Immature natural killer cell (primary cell): ENCODE results near the gene TEX14. TPM values are rescaled to one million over a fixed set of nuclear protein-coding genes. Genes with fewer than 3 reads are reported as not detected.
"Not testable (repeated sequence)": the region's sequence is repeated elsewhere in the genome, so short reads cannot be mapped to it uniquely, and the experiment has no call there.

Source experiments
- DNase-seq, 3 donors: peaks; one replicate each; pipeline ENCODE4 v3.0.0; 2022; ENCODE audit warnings: mixed read lengths in 1 of 3
- H3K27ac Mint-ChIP-seq, 6 donors: one replicate each; pipeline ENCODE4 v1.8.0; 2020; ENCODE audit warnings: mixed read lengths in 6 of 6, mild to moderate bottlenecking in 5 of 6, inconsistent platforms in 4 of 6, moderate library complexity in 3 of 6
- H3K27me3 Mint-ChIP-seq, 3 donors: one replicate each; pipeline ENCODE4 v1.8.0; 2020 to 2021; ENCODE audit warnings: low read depth in 3 of 3, mild to moderate bottlenecking in 3 of 3, mixed read lengths in 3 of 3, moderate library complexity in 3 of 3, inconsistent platforms in 1 of 3
- H3K36me3 Mint-ChIP-seq, 3 donors: one replicate each; pipeline ENCODE4 v1.8.0; 2020; ENCODE audit warnings: mixed read lengths in 3 of 3, inconsistent platforms in 2 of 3, mild to moderate bottlenecking in 2 of 3
- H3K4me1 Mint-ChIP-seq, 2 donors: one replicate each; pipeline ENCODE4 v1.8.0; 2020; ENCODE audit warnings: inconsistent platforms in 2 of 2, mild to moderate bottlenecking in 2 of 2, mixed read lengths in 2 of 2, moderate library complexity in 1 of 2
- H3K4me3 Mint-ChIP-seq, 5 donors: one replicate each; pipeline ENCODE4 v1.8.0; 2020; ENCODE audit warnings: mild to moderate bottlenecking in 5 of 5, mixed read lengths in 5 of 5, inconsistent platforms in 3 of 5, moderate library complexity in 3 of 5
- H3K9me3 Mint-ChIP-seq, 6 donors: one replicate each; pipeline ENCODE4 v1.8.0; 2020; ENCODE audit warnings: mild to moderate bottlenecking in 6 of 6, mixed read lengths in 6 of 6, inconsistent platforms in 4 of 6, moderate library complexity in 3 of 6
- polyA plus RNA-seq, 3 donors: library from polyadenylated mRNA; unstranded; fragments of 300-500 nt; fragmentation: Illumina TruSeq; gene quantifications; one replicate each; pipeline ENCODE4 v1.2.3, GENCODE V29; 2021

Gene TEX14
- polyA plus RNA-seq, 3 donors from 2014 or later: not detected

DNA sequence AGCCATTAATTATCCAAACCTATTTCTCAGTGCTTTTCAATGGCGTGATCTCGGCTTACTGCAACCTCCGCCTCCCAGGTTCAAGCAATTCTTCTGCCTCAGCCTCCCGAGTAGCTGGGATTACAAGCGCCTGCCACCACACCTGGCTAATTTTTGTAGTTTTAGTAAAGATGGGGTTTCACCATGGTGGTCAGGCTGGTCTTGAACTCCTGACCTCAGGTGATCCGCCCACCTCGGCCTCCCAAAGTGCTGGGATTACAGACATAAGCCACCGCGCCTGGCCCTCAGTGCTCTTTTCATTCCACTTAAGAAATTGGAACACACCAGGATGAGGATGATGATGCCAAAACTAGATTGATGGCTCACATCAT, 32.1 kb downstream of the TEX14 start:
- peak overlapping the region; percentile 98 to 100 (median 99) for H3K27ac Mint-ChIP-seq

DNA sequence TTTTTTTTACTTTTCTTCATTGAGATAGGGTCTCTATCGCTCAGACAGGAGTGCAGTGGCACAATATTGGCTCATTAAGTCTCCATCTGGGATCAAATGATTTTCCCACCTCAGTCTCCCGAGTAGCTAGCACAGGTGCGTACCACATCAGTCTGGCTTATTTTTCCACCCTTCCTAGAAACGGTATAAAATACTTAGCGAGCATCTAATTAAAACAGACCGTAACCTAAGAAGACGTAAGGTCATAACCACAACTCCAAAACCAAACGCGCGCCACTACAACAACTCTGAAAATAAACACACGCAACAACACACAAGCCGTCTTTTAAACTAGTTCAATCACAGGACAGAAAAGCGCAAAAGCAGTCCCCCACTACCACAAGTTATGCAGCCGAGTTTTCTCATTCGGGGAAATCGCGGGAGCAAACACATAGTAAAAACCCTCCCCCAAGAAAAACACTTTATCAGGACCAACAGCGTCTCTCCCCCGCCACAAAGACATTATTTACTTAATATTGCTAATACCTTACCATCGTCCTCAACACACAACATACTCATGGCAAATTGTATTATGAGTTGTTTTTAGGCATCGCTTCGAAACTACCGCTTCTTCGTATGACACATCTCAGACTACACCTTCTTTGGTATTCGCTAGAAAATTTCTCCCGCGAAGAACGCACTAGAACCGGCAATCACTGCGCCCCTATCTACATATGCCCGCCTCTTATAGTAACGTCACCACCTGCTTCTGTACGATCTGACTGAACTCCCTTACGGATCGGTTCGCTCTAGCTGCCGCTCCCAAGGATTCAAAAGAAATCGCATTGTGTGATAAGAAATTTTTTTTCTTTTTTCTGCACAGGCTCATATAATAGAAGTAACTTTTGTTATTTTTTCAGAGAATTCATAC, 32.8 kb downstream of the TEX14 start:
- H3K27me3 Mint-ChIP-seq: peaks cover 7 to 18% (median 8%) of the 10 kb centered on the region in 3 donors
- H3K4me1 Mint-ChIP-seq: peaks cover 19 to 24% of the 10 kb centered on the region in 2 donors
- peak overlapping the region; percentile 98 to 100 (median 99) for H3K27ac Mint-ChIP-seq
- no peaks in the 10 kb centered on the region for H3K36me3 Mint-ChIP-seq
- H3K9me3 Mint-ChIP-seq: no peaks in the 10 kb centered on the region
- H3K4me3 Mint-ChIP-seq: peak overlapping the region; percentile 85 to 92 (median 87)
- DNase-seq: peak; percentile 86 to 92 (median 88)

More for the DNA sequence above, 32.1 kb downstream of the TEX14 start:
- Mint-ChIP-seq H3K4me3 (peak overlapping the region; percentile 85 to 92 (median 87)), H3K27me3 (peaks cover 7 to 18% (median 8%) of the 10 kb centered on the region in 3 donors), H3K4me1 (peaks cover 19 to 24% of the 10 kb centered on the region in 2 donors)
- not testable (repeated sequence) for H3K9me3 Mint-ChIP-seq, DNase-seq, H3K36me3 Mint-ChIP-seq

DNA sequence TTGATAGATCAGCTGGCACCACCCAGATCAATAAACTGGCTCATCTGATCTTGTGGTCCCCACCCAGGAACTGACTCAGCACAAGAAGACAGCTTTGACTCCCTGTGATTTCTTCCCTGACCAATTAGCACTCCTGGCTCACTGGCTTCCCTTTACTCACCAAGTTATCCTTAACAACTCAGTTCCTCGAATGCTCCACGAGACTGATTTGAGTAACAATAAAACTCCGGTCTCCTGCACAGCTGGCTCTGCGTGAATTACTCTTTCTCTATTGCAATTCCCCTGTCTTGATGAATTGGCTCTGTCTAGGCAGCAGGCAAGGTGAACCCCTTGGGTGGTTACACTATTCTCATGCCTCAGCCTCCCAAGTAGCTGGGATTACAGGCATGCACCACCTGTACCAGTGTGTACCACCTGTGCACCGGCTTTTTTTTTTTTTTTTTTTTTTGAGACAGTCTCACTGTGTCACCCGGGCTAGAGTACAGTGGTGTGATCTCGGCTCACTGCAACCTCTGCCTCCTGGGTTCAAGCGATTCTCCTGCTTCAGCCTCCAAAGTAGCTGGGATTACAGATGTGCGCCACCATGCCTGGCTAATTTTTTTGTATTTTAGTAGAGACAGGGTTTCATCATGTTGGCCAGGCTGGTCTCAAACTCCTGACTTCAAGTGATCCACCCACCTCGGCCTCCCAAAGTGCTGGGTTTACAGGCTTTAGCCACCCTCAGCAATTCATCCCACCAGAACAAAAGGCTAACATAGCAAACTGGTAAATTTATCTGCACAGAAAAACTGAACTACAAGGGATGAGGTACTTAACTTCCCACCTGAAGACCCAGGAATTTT, 33.7 kb downstream of the TEX14 start:
- not testable (repeated sequence) for DNase-seq, H3K9me3 Mint-ChIP-seq
- H3K4me3 Mint-ChIP-seq: peak overlapping the region; percentile 85 to 92 (median 87)

DNA sequence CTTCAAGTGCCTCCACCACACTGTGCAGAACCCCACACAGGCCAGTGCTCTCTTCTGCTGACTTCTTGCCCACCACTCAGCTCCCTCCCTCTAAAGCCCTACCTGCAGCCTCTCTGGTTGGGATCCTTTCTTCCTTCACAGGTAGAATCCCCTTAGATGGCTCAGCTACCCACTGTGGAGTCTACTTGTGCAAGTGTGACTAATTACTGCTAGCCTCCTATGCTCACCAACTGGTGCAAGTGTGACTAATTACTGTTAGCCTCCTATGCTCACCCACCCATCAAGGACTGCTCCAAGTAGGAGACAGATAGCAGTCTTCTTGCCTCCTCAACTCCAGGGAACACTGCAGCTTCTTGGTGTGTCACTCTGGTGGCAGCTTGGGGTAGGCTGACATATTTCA, 43.6 kb downstream of the TEX14 start:
- Mint-ChIP-seq H3K27ac (peak overlapping the region in 1 of 6 donors; percentile 29), H3K9me3 (no peaks in the 10 kb centered on the region), H3K4me1 (no peaks in the 10 kb centered on the region), H3K36me3 (no peaks in the 10 kb centered on the region), H3K4me3 (no peak overlapping the region), H3K27me3 (peaks cover 0 to 6% (median 0%) of the 10 kb centered on the region in 3 donors)
- no peak for DNase-seq

More for the DNA sequence above, 33.7 kb downstream of the TEX14 start:
- Mint-ChIP-seq H3K27me3 (peaks cover 7 to 18% (median 8%) of the 10 kb centered on the region in 3 donors), H3K27ac (peak overlapping the region; percentile 98 to 100 (median 99)), H3K4me1 (peaks cover 19 to 24% of the 10 kb centered on the region in 2 donors)
- H3K36me3 Mint-ChIP-seq: not testable (repeated sequence)

DNA sequence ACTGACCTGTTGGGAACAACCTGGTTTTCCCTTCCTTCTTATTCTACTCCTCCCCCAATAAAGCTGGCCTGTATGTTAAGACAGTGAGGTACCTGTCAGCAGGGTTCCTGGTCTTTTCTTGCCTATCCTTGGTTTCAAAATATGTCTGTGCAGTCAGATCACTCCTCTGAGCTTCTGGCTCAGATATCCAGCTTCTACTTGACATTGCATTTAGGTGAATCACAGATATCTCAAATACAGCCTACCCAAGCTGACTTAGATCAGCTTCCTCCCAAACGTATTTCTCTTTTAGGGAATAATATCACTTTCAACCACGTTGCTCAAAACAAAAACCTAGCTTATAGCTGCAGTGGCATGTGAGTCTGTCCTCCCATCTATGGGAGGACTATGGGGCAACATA, 48.7 kb downstream of the TEX14 start:
- Mint-ChIP-seq H3K4me3 (no peak overlapping the region), H3K27ac (no peak overlapping the region), H3K9me3 (no peaks in the 10 kb centered on the region), H3K4me1 (no peaks in the 10 kb centered on the region), H3K27me3 (peaks cover 0 to 8% (median 7%) of the 10 kb centered on the region in 3 donors), H3K36me3 (no peaks in the 10 kb centered on the region)
- no peak for DNase-seq

DNA sequence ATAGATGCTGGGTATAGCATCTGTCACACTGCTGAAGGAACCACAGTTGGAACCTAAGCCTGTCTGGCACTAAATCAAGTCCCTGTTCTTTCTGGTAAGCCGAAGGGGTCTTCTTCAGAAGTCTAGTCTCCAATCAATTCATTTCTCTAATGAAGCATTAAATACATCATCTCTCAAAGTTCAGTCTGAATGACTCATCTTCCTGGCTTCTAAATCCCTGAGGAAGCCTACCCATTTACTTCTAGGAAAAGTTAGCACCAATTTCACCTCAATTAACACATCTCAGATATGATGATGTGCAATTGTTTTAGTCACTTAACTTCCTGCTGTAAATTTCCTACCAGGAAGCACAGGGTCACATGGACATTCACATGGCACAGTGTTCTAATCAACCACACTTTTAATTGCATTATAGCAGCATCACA, 49.9 kb downstream of the TEX14 start:
- Mint-ChIP-seq H3K36me3 (no peaks in the 10 kb centered on the region), H3K27ac (no peak overlapping the region), H3K9me3 (no peaks in the 10 kb centered on the region), H3K4me3 (no peak overlapping the region), H3K27me3 (peaks cover 0 to 7% (median 6%) of the 10 kb centered on the region in 3 donors), H3K4me1 (no peaks in the 10 kb centered on the region)
- DNase-seq: no peak

DNA sequence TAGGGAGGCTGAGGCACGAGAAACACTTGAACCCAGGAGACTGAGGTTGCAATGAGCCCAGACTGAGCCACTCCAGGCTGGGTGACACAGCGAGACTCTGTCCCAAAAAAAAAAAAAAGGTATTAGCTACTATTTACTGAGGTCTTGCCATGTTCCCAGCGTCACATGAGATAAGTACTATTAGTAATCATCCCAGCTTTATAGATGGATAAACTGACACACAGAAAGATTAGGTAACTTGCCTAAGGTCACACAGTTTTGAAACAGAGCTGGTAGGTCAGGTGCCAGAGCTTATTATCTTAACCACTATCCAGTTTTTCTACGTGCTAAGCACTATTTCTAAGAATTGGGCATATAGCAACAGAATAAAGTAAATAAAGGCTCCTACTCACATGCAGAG, 51.6 kb downstream of the TEX14 start:
- H3K27ac Mint-ChIP-seq: no peak overlapping the region
- H3K4me1 Mint-ChIP-seq: no peaks in the 10 kb centered on the region
- no peaks in the 10 kb centered on the region for H3K9me3 Mint-ChIP-seq
- DNase-seq: no peak
- no peak overlapping the region for H3K4me3 Mint-ChIP-seq
- H3K27me3 Mint-ChIP-seq: peaks cover 0 to 7% (median 3%) of the 10 kb centered on the region in 3 donors
- H3K36me3 Mint-ChIP-seq: no peaks in the 10 kb centered on the region

DNA sequence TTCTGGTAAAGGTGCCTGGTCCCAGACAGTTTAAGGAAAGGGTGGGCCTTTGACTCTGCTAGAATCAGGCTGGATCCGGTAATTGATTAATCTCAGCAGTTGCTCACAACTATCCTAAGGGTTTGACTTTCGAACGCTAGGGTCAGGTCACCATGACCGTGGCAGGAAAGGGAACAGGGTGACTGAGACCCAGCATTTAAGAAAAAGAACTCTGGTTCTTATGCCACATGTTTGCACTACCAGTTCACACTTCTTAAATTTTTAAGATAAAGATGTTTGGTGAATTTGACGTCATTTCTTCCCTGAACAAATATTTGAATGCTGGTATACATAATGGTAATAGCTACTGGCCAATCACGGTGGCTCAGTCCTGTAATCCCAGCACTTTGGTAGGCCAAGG, 52.2 kb downstream of the TEX14 start:
- Mint-ChIP-seq H3K36me3 (no peaks in the 10 kb centered on the region), H3K27ac (no peak overlapping the region), H3K9me3 (no peaks in the 10 kb centered on the region), H3K27me3 (peaks cover 0 to 7% (median 3%) of the 10 kb centered on the region in 3 donors), H3K4me1 (no peaks in the 10 kb centered on the region), H3K4me3 (no peak overlapping the region)
- DNase-seq: no peak

DNA sequence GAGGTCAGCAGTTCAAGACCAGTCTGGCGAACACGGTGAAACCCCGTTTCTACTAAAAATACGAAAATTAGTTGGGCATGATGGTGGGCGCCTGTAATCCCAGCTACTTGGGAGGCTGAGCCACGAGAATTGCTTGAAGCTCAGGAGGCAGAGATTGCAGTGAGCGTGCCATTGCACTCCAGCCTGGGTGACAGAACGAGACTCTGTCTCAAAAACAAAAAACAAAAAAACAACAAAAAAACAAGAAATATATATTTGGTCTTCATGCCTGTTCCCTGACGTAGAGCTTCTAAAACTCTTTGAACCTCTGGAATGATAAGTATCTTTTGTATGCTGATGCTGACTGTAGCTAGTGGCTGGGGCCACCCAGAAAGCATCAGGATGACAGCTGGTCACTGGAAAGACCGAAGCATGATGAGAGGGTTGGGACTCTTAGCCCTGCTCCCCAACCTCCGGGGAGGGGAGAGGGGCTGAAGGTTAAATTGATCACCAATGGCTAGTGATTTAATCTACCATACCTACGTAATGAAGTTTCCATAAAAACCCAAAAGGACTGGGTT, 54.8 kb downstream of the TEX14 start:
- Mint-ChIP-seq H3K27me3 (peaks cover 0 to 5% (median 2%) of the 10 kb centered on the region in 3 donors), H3K27ac (no peak overlapping the region), H3K4me3 (no peak overlapping the region), H3K9me3 (no peaks in the 10 kb centered on the region), H3K36me3 (no peaks in the 10 kb centered on the region), H3K4me1 (peaks cover 0 to 2% of the 10 kb centered on the region in 2 donors)
- no peak for DNase-seq

DNA sequence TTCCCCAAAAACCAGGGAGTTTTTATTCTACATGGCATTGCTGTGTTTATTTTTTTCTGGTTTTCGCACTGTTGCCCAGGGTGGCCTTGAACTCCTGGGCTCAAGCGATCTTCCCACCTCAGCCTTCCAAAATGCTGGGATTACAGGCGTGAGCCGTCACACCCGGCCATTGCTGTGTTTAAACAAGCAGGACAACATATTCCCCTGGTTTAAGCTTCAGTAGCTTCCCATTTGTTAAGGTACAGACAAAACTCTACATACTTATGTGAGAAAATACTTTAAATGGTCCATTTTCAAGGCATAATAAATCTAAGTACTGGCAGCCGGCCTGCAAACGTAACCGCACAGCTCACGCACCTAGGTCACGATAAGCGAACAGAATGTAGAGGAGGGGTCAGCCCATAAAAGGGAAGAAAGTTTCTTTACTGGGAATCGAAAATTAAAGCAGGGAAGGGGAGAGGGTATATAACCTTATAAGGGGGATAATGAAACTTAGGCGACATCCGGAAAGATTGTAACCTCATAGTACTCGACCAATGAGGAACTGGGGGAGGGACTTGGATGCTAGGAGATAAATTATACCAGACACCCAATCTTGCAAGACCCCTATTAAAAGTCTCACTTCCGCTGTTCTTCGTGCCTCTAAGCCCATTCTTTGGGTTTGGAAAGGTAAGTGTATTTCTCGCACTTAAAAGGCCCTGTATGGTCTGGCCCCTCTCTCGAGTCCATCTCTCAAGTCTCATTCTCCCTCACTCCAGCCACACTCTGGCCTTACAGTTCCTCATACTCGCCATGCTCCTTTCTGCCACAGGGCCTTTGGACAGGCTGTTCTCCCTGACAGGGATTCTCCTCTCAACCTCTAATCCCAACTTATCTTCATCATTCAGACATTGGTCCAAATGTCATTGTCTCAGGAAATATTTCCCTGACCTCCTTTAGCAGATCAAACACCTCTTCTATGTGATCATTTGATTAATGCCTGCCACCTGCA, 59.2 kb downstream of the TEX14 start:
- Mint-ChIP-seq H3K27ac (peak overlapping the region in 1 of 6 donors; percentile 68), H3K36me3 (no peaks in the 10 kb centered on the region), H3K9me3 (no peaks in the 10 kb centered on the region), H3K4me1 (peaks cover 0 to 7% of the 10 kb centered on the region in 2 donors), H3K4me3 (peak overlapping the region in 4 of 5 donors; percentile 18 to 53 (median 38)), H3K27me3 (peaks cover 0 to 2% (median 0%) of the 10 kb centered on the region in 3 donors)
- DNase-seq: peak in 1 of 3 donors; percentile 3

DNA sequence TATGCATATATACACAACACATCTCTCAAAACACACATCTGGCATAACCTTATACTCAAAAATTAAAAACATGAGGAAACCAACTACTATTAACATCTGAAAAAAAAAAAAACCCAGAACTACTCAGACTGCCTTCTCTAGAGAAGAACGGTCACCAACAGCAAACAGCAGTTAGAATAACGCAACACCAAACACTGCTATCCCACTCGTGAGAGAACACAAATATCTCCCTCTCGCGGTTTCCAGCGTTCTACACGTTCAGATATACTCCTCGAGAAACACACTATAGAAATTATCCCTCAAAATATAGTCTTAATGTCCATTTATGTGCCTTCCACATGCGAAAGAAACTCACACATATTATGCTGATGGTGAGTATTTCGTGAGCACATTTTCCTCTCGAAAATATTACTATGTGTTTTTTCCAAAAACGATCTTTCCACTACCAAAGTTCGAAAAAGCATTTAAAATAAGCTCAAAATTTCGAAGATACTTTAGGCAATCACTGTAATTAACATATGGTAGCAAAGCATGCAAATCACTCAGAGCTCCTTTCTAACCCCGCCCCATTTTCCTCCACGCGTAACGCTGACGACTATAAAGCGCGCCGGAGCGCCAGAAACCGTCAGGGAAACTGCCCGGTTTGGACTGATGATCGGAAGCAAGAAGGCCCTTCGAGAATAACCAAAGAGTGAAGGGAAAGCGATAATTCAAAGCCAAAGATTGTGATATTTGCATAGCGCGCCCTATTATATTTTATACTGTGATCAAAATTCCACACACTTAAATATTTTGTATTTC, 60.1 kb downstream of the TEX14 start:
- no peaks in the 10 kb centered on the region for H3K36me3 Mint-ChIP-seq
- DNase-seq: peak; percentile 95 to 97 (median 96)
- no peaks in the 10 kb centered on the region for H3K9me3 Mint-ChIP-seq
- no peak overlapping the region for H3K27ac Mint-ChIP-seq
- H3K4me1 Mint-ChIP-seq: peaks cover 0 to 7% of the 10 kb centered on the region in 2 donors
- H3K27me3 Mint-ChIP-seq: peaks cover 0 to 2% (median 0%) of the 10 kb centered on the region in 3 donors
- no peak overlapping the region for H3K4me3 Mint-ChIP-seq

DNA sequence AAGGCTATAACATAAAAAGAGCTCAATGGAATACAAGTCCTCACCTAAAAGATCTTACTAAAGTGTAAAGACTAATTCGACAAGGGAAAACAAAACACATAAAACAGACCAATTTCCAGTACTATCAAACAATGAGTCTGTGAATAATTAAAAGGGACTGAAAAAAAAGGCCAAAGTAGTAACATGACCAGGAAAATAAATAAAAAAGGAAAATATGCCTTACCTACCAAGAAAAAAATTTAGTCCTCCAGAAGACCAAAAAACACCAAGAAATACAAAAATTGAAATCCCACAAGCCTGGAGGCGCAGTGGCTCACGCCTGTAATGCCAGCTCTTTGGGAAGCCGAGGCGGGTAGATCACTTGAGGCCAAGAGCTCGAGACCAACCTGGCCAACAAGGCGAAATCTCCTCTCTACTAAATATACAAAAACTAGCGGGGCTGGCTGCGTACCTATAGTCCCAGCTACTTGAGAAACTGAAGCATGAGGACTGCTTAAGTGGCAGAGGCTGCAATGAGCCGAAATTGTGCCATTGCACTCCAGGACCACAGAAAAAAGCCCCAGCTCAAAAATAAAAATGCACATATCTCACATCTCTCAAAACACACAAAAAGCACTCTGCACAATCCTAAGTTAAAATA, 60.8 kb downstream of the TEX14 start:
- no peak overlapping the region for H3K4me3 Mint-ChIP-seq
- H3K9me3 Mint-ChIP-seq: no peaks in the 10 kb centered on the region
- no peak overlapping the region for H3K27ac Mint-ChIP-seq

More for the DNA sequence above, 60.8 kb downstream of the TEX14 start:
- Mint-ChIP-seq H3K4me1 (peaks cover 0 to 7% of the 10 kb centered on the region in 2 donors), H3K27me3 (peaks cover 0 to 2% (median 0%) of the 10 kb centered on the region in 3 donors), H3K36me3 (no peaks in the 10 kb centered on the region)
- no peak for DNase-seq
